IMR-90 (cell line): ENCODE measurements around the gene FLVCR2. TPM values are rescaled to one million over a fixed set of nuclear protein-coding genes. Genes with fewer than 3 reads are reported as not detected.

Experiments
- ATAC-seq: fragments of 200-7000 bp; cut with Tn5 transposase; 2 replicates; pipeline ENCODE4 v1.9.1; 2020; ENCODE audit warnings: low read depth, mild to moderate bottlenecking, moderate library complexity
- BruUV-seq: library from RNA; stranded (reverse); fragments of 400-500 nt; replicated peaks from 2 replicates; lab custom pipeline; 2021; lab: Mats Ljungman, UMichigan
- CTCF ChIA-PET: fragments of 300-600 bp; formaldehyde crosslinking; extraction: SDS; loops from one replicate; lab custom pipeline; 2021; ENCODE audit warnings: antibody characterized with exemption; lab: Yijun Ruan, JAX
- POLR2A ChIA-PET: fragments of 300-600 bp; sonication (Branson Sonifier 250); formaldehyde crosslinking; loops from one replicate; lab custom pipeline; 2022; ENCODE audit warnings: antibody characterized with exemption; ENCODE audit not compliant: unreplicated experiment; lab: Charles Lee
- DNase-seq: peaks from one replicate; pipeline ENCODE4 v3.0.0; 2013
- H2AFZ ChIP-seq: replicated peaks from 2 replicates; pipeline ENCODE3; 2013; ENCODE audit warnings: low read length, mild to moderate bottlenecking; ENCODE audit not compliant: poor library complexity
- H2AK5ac ChIP-seq: 2 replicates; pipeline ENCODE4 v1.6.1; 2013; ENCODE audit warnings: low read depth, low read length, inconsistent platforms
- H2AK9ac ChIP-seq: replicated peaks from 2 replicates; pipeline ENCODE3; 2013; ENCODE audit warnings: mild to moderate bottlenecking, low read depth, low read length, moderate library complexity; ENCODE audit not compliant: poor library complexity
- H2BK120ac ChIP-seq: 2 replicates; pipeline ENCODE4 v1.6.1; 2013; ENCODE audit warnings: low read depth, low read length, inconsistent platforms
- H2BK15ac ChIP-seq: 3 replicates; pipeline ENCODE4 v1.6.1; 2013; ENCODE audit warnings: low read depth, low read length, inconsistent platforms
- H2BK20ac ChIP-seq: 2 replicates; pipeline ENCODE4 v1.6.1; 2013; ENCODE audit warnings: low read depth, mild to moderate bottlenecking, inconsistent platforms, low read length, moderate library complexity
- H2BK5ac ChIP-seq: 2 replicates; pipeline ENCODE4 v1.6.1; 2013; ENCODE audit warnings: mild to moderate bottlenecking, low read depth, low read length, inconsistent platforms; ENCODE audit not compliant: poor library complexity, severe bottlenecking
- H3K14ac ChIP-seq: replicated peaks from 2 replicates; pipeline ENCODE4 v1.6.1; 2013; ENCODE audit warnings: low read depth, low read length, inconsistent platforms
- H3K18ac ChIP-seq: 2 replicates; pipeline ENCODE4 v1.6.1; 2013; ENCODE audit warnings: low read depth, low read length, control low read depth
- H3K23ac ChIP-seq: 2 replicates; pipeline ENCODE4 v1.6.1; 2013; ENCODE audit warnings: low read depth, low read length, inconsistent platforms
- H3K27ac ChIP-seq: 2 replicates; pipeline ENCODE4 v1.5.1; 2013; ENCODE audit warnings: mild to moderate bottlenecking, control low read depth, low read length; ENCODE audit not compliant: insufficient read depth
- H3K27me3 ChIP-seq: 2 replicates; pipeline ENCODE4 v1.6.1; 2013; ENCODE audit warnings: low read length; ENCODE audit not compliant: control insufficient read depth, insufficient read depth
- H3K36me3 ChIP-seq: 2 replicates; pipeline ENCODE4 v1.6.1; 2013; ENCODE audit warnings: low read length, mixed read lengths; ENCODE audit not compliant: control insufficient read depth, insufficient read depth
- H3K4ac ChIP-seq: 2 replicates; pipeline ENCODE4 v1.6.1; 2013; ENCODE audit warnings: low read depth, low read length, inconsistent platforms
- H3K4me1 ChIP-seq: 2 replicates; pipeline ENCODE4 v1.6.1; 2013; ENCODE audit warnings: low read length, mixed read lengths; ENCODE audit not compliant: control insufficient read depth, insufficient read depth
- H3K4me2 ChIP-seq: 2 replicates; pipeline ENCODE4 v1.6.1; 2013; ENCODE audit warnings: low read depth, mild to moderate bottlenecking, control low read depth, low read length, moderate library complexity
- H3K4me3 ChIP-seq: 2 replicates; pipeline ENCODE4 v1.5.1; 2013; ENCODE audit warnings: low read depth, mild to moderate bottlenecking, control low read depth, low read length, moderate library complexity; ENCODE audit not compliant: insufficient read depth
- H3K56ac ChIP-seq: 2 replicates; pipeline ENCODE4 v1.6.1; 2013; ENCODE audit warnings: low read length, inconsistent platforms; ENCODE audit not compliant: insufficient read depth; ENCODE audit errors: extremely low read depth
- H3K79me1 ChIP-seq, 2 experiments: 2 replicates each; pipeline ENCODE4 v1.6.1; 2013; ENCODE audit warnings: low read length in 2 of 2, inconsistent platforms in 1 of 2, low read depth in 1 of 2
- H3K9ac ChIP-seq: 2 replicates; pipeline ENCODE4 v1.6.1; 2013; ENCODE audit warnings: low read depth, low read length, control low read depth
- H3K9me1 ChIP-seq: 2 replicates; pipeline ENCODE4 v1.6.1; 2013; ENCODE audit warnings: low read length, inconsistent platforms; ENCODE audit not compliant: insufficient read depth
- H3K9me3 ChIP-seq: 2 replicates; pipeline ENCODE4 v1.6.1; 2013; ENCODE audit warnings: low read length; ENCODE audit not compliant: control insufficient read depth, insufficient read depth
- H4K20me1 ChIP-seq: 2 replicates; pipeline ENCODE4 v1.6.1; 2013; ENCODE audit warnings: low read length, inconsistent platforms; ENCODE audit not compliant: insufficient read depth
- H4K5ac ChIP-seq: 2 replicates; pipeline ENCODE4 v1.6.1; 2013; ENCODE audit warnings: mild to moderate bottlenecking, low read depth, low read length, control low read depth
- H4K8ac ChIP-seq, 2 experiments: 2 replicates each; pipeline ENCODE4 v1.6.1; 2013; ENCODE audit warnings: low read depth in 2 of 2, low read length in 2 of 2, control low read depth in 1 of 2, inconsistent platforms in 1 of 2
- H4K91ac ChIP-seq: 2 replicates; pipeline ENCODE4 v1.6.1; 2013; ENCODE audit warnings: low read depth, low read length, inconsistent platforms; ENCODE audit not compliant: insufficient read depth
- BHLHE40 ChIP-seq: fragments of 150-350 bp; IDR thresholded peaks from 2 replicates; pipeline ENCODE4 v1.6.1; 2016; ENCODE audit warnings: mild to moderate bottlenecking, low read depth, low read length
- ELK1 ChIP-seq: fragments of 150-350 bp; IDR thresholded peaks from 2 replicates; pipeline ENCODE4 v1.6.1; 2016; ENCODE audit warnings: low read depth, mild to moderate bottlenecking, low read length, moderate library complexity, borderline replicate concordance
- USF2 ChIP-seq: fragments of 150-350 bp; IDR thresholded peaks from 2 replicates; pipeline ENCODE4 v1.6.1; 2017; ENCODE audit warnings: mild to moderate bottlenecking, antibody characterized with exemption, low read length, low read depth
- WGBS, 2 experiments: methylation state at CpG; one replicate each; pipeline versions ENCODE4 v1.1.5 to v1.1.7; 2013; ENCODE audit warnings: missing lambda C conversion rate in 2 of 2; ENCODE audit not compliant: insufficient read length in 1 of 2; ENCODE audit errors: extremely low coverage in 2 of 2; 5-methylcytosine and 5-hydroxymethylcytosine counted together
- dilution Hi-C: fragments of 300-500 bp; cut with HindIII; formaldehyde crosslinking; loops from one replicate; pipeline ENCODE4 v1.14.3; 2018; ENCODE audit warnings: low sequenced_read_pairs; ENCODE audit not compliant: unreplicated experiment
- in situ Hi-C: fragments of 300-500 bp; cut with MboI; formaldehyde crosslinking; loops from 3 replicates; pipeline ENCODE4 v1.14.3; 2019; ENCODE audit warnings: low sequenced_read_pairs, inconsistent platforms, mixed read lengths
- intact Hi-C: fragments of 100-400 bp; cut with micrococcal nuclease; formaldehyde crosslinking; loops from 2 replicates; pipeline ENCODE4 v1.10.0; 2022
- polyA plus RNA-seq, 3 experiments: library from polyadenylated mRNA; depleted of rRNA; stranded (reverse); fragments of >200 nt; gene quantifications; 2 replicates each; pipeline ENCODE4 v1.2.3, GENCODE V29; 2012; ENCODE audit warnings: low replicate concordance in 1 of 3
- total RNA-seq: library from RNA; depleted of rRNA; stranded (reverse); fragments of >200 nt; gene quantifications from 2 replicates; pipeline ENCODE4 v1.2.3, GENCODE V29; 2012

The FLVCR2 gene
- total and polyA plus RNA-seq, 2 of the 4 experiments (the other 2 are of a cell fraction), result 0.94 to 1.4 TPM

- Histone ChIP-seq H3K4ac (peak overlapping the region; percentile 55; the same call in 1 of the 2 replicates), H2BK120ac (no peak overlapping the region), H4K5ac (0 out of 2 replicates have a peak overlapping the region, but pooled peaks have one; percentile 5), H3K27ac (peak overlapping the region; percentile 19; the same call in 1 of the 2 replicates), H2AK9ac (peak overlapping the region; percentile 67), H2AFZ (peak overlapping the region; percentile 92), H4K91ac (no peak overlapping the region), H4K8ac (peak overlapping the region; percentile 2 to 72; a peak in 3 of 4 replicates), H3K9ac (peak overlapping the region; percentile 56), H3K4me3 (peak overlapping the region; percentile 88), H4K20me1 (no peaks in the 10 kb centered on the region), H3K27me3 (no peaks in the 10 kb centered on the region), H3K9me1 (no peaks in the 10 kb centered on the region), H2BK5ac (peak overlapping the region; percentile 12), H3K23ac (peak overlapping the region; percentile 35; the same call in 1 of the 2 replicates), H3K79me1 (peaks cover 3 to 11% of the 10 kb centered on the region in 2 experiments; a peak in 3 of 4 replicates), H2AK5ac (no peak overlapping the region), H2BK15ac (no peak overlapping the region), H3K14ac (no peak overlapping the region), H3K9me3 (no peaks in the 10 kb centered on the region), H3K4me1 (no peaks in the 10 kb centered on the region), H3K18ac (no peak overlapping the region), H3K56ac (peak overlapping the region; percentile 41; the same call in 1 of the 2 replicates), H3K36me3 (peaks cover 1% of the 10 kb centered on the region; the same call in 1 of the 2 replicates), H2BK20ac (no peak overlapping the region), H3K4me2 (peak overlapping the region; percentile 88)
- WGBS, 2 experiments, result 2% methylated on average over 10 of the region's 18 CpGs; no CpG with 5 or more reads in 1 of the 2 experiments
- dilution Hi-C loops (no loop called here), intact Hi-C loops (no loop called here), in situ Hi-C loops (no loop called here)
- ChIA-PET CTCF (interaction anchor here (0.6 to 1.3 kb wide), 2 partner anchors 84 to 394 kb away, joined by 3 to 12 read pairs; no protein-coding TSS in a partner anchor), POLR2A (no interaction called here)
- BruUV-seq, result no TSS peak
- no peak for DNase-seq
- peak; percentile 5 for ATAC-seq
- TF ChIP-seq USF2, result no peak
- no peak for TF ChIP-seq ELK1
- no peak for TF ChIP-seq BHLHE40
Observed at GRCh38 chr14:75661499-75661814, 83.0 kb downstream of the FLVCR2 start.
